K562 (cell line): ENCODE results near the gene CLEC17A.

Experiments
- EZH2 ChIP-seq: IDR thresholded peaks from 2 replicates; pipeline ENCODE4 v1.6.1; 2012; ENCODE audit warnings: low read depth, mild to moderate bottlenecking, inconsistent platforms, low read length, borderline replicate concordance
- PRPF4 ChIP-seq: fragments of 200-400 bp; formaldehyde crosslinking; IDR thresholded peaks from one replicate; pipeline ENCODE4 v1.6.1; 2017; ENCODE audit warnings: low read length, low read depth, mild to moderate bottlenecking; ENCODE audit not compliant: insufficient read depth, poor library complexity, severe bottlenecking
- SMAD1 ChIP-seq: fragments of 150-350 bp; IDR thresholded peaks from 2 replicates; pipeline ENCODE4 v1.6.1; 2014; ENCODE audit warnings: low read length, low read depth; ENCODE audit not compliant: partially characterized antibody
- TF ChIP-seq, protein P1 (sequence below): fragments of 450-650 bp; IDR thresholded peaks from one replicate; pipeline ENCODE4 v1.6.1; 2018; ENCODE audit warnings: mild to moderate bottlenecking, moderate library complexity; ENCODE audit not compliant: partially characterized antibody
- TF ChIP-seq, protein P2 (sequence below): sonication (generic); formaldehyde crosslinking; IDR thresholded peaks from 2 replicates; pipeline ENCODE4 v1.8.0; 2022; ENCODE audit warnings: missing genetic modification reagents, mild to moderate bottlenecking, borderline replicate concordance

DNA sequence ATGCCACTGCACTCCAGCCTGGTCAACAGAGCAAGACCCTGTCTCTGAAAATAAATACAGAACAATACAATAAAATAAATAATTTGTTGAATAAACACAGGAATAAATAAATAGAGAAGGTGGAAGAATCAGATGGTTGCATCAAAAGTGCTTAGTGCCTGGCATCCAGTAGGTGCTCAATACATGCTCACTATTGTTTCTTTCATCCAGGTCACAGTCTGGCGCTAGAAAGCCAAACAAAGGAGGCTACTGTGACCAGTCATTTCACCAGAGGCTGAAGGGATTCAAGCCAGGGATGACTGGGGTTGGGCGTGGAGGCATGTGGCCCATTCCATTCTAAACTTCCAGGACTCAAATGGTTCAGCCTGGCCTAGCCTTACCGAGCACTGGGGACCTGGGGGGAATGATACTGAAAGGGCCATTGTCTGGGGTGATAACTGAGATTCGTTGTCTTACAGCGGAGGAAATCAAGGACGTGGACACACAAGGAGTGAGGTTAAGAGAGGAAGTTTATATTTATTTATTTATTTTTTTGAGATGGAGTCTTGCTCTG lies 7.4 kb upstream of the CLEC17A start:
- no peak for TF ChIP-seq EZH2
- TF ChIP-seq SMAD1: no peak
- TF ChIP-seq, protein P1, sequence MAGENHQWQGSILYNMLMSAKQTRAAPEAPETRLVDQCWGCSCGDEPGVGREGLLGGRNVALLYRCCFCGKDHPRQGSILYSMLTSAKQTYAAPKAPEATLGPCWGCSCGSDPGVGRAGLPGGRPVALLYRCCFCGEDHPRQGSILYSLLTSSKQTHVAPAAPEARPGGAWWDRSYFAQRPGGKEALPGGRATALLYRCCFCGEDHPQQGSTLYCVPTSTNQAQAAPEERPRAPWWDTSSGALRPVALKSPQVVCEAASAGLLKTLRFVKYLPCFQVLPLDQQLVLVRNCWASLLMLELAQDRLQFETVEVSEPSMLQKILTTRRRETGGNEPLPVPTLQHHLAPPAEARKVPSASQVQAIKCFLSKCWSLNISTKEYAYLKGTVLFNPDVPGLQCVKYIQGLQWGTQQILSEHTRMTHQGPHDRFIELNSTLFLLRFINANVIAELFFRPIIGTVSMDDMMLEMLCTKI: no peak
- TF ChIP-seq, protein P2, sequence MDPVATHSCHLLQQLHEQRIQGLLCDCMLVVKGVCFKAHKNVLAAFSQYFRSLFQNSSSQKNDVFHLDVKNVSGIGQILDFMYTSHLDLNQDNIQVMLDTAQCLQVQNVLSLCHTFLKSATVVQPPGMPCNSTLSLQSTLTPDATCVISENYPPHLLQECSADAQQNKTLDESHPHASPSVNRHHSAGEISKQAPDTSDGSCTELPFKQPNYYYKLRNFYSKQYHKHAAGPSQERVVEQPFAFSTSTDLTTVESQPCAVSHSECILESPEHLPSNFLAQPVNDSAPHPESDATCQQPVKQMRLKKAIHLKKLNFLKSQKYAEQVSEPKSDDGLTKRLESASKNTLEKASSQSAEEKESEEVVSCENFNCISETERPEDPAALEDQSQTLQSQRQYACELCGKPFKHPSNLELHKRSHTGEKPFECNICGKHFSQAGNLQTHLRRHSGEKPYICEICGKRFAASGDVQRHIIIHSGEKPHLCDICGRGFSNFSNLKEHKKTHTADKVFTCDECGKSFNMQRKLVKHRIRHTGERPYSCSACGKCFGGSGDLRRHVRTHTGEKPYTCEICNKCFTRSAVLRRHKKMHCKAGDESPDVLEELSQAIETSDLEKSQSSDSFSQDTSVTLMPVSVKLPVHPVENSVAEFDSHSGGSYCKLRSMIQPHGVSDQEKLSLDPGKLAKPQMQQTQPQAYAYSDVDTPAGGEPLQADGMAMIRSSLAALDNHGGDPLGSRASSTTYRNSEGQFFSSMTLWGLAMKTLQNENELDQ: no peak
- TF ChIP-seq PRPF4: no peak
